Neural progenitor cell (in vitro differentiated cells): ENCODE results near the gene VARS2.

Experiments
- CTCF ChIP-seq: fragments of 200-600 bp; sonication (generic); IDR thresholded peaks from 2 replicates; pipeline ENCODE4 v1.5.1; 2017; ENCODE audit warnings: antibody characterized with exemption, mild to moderate bottlenecking
- EZH2 ChIP-seq: fragments of 200-600 bp; sonication (generic); IDR thresholded peaks from 2 replicates; pipeline ENCODE4 v1.6.1; 2017; ENCODE audit warnings: antibody characterized with exemption, mild to moderate bottlenecking, moderate library complexity

DNA sequence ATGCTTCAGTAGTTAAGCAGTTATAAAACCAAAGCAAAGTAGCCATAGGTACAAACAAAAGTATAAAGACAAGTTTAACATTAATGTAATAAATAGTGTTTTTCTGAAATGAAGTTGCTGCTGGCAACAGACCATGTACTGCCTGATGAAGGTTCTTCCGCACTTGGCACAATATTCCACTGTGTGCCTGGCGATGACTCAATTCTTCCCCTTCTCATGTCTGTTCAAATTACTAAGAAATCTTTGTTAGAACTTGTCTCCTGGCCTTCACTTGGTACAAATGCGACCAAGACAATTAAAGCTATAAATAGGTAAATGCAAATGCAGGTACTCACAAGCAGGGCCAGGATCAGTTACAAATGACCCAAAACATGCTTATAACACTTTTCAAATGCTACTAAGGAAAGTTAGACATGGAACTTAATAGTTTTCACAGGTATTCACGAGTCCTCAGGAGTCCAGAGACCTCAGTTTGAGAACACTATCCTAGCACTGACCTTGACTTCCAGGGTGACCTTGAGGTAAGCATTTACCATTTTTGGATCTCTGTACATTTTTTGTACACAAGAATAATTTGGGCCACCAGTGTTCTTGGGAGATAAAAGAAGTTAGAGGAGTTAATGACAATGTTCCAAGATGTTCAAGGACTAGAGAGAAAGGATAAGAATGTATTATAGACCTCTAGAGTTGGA, 37.9 kb upstream of the VARS2 start:
- TF ChIP-seq CTCF (no peak), EZH2 (no peak)
